Activated CD8-positive, alpha-beta memory T cell treated with anti-CD3 and anti-CD28 coated beads, Interleukin-2, amount 50 U/mL, for 48 hours (primary cell): ENCODE measurements around the gene CIAO1.
"Not testable (repeated sequence)": the region's sequence is repeated elsewhere in the genome, so short reads cannot be mapped to it uniquely, and the experiment has no call there.

ENCODE experiments used
- DNase-seq: peaks from one replicate; pipeline ENCODE4 v3.0.0-alpha.2; 2020

CIAO1 gene

GRCh38 chr2:96251721-96252292, 14.2 kb upstream of the CIAO1 start:
- no peak for DNase-seq

GRCh38 chr2:96252526-96252925, 13.5 kb upstream of the CIAO1 start:
- DNase-seq, result no peak

GRCh38 chr2:96253006-96253405, 13.0 kb upstream of the CIAO1 start:
- DNase-seq, result no peak

GRCh38 chr2:96254571-96254970, 11.5 kb upstream of the CIAO1 start:
- DNase-seq, result no peak

- no peak for DNase-seq
These were observed 9.4 kb upstream of the CIAO1 start for GRCh38 chr2:96256611-96257113.

- not testable (repeated sequence) for DNase-seq
These were observed 8.3 kb upstream of the CIAO1 start for GRCh38 chr2:96257744-96258143.

GRCh38 chr2:96258166-96259022, 7.6 kb upstream of the CIAO1 start:
- no peak for DNase-seq

GRCh38 chr2:96259497-96259921, 6.5 kb upstream of the CIAO1 start:
- no peak for DNase-seq

GRCh38 chr2:96260387-96261260, 5.4 kb upstream of the CIAO1 start:
- no peak for DNase-seq

- DNase-seq, result no peak
These were observed 4.6 kb upstream of the CIAO1 start for GRCh38 chr2:96261328-96262003.

- DNase-seq, result no peak
These were observed 3.7 kb upstream of the CIAO1 start for GRCh38 chr2:96262306-96262705.

GRCh38 chr2:96264086-96264485, 1.9 kb upstream of the CIAO1 start:
- DNase-seq, result no peak

- DNase-seq, result no peak
These were observed 1.2 kb upstream of the CIAO1 start for GRCh38 chr2:96264656-96265348.

GRCh38 chr2:96265349-96265839, 631 bp upstream of the CIAO1 start:
- DNase-seq, result peak; percentile 74

- peak; percentile 78 for DNase-seq
These were observed 1.3 kb downstream of the CIAO1 start for GRCh38 chr2:96267159-96267971.

- no peak for DNase-seq
These were observed 6.0 kb downstream of the CIAO1 start for GRCh38 chr2:96271995-96272394.

GRCh38 chr2:96273763-96274162, 7.7 kb downstream of the CIAO1 start:
- no peak for DNase-seq

- no peak for DNase-seq
These were observed 8.5 kb downstream of the CIAO1 start for GRCh38 chr2:96274355-96275056.

GRCh38 chr2:96276787-96277499, 10.9 kb downstream of the CIAO1 start:
- DNase-seq, result no peak
